Measurements from ENCODE around the gene SERGEF.
A peak's percentile ranks its signal among the peaks of the same experiment; 100 is the strongest.

The SERGEF gene

GRCh38 chr11:17770917-17771316, 241.9 kb downstream of the SERGEF start:
- no peak for DNase-seq (ENCODE audit: low spot score)

GRCh38 chr11:17770048-17770652, 242.7 kb downstream of the SERGEF start:
- no peak for DNase-seq (ENCODE audit: low spot score)

GRCh38 chr11:17769218-17769617, 243.6 kb downstream of the SERGEF start:
- DNase-seq (ENCODE audit: low spot score), result no peak

DNA sequence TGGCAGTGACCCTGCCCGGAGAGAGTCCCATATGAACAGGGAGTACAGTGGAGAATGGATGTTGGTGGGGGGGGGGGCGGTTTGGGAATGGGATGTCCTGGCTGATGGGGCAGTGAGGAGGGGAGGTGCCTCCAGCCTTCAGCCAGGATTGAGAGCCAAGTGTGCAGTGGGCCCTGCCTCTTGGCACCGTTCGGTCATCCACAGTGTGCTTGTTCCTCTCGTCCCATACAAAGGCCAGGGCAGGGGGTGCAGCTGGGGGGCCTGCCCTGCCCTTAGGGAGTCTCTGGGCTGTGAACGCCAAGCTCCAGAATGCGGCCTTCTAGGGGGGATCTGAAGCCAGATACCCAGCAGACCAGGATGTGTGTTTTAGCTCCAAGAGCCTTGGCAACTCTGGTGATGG, 244.3 kb downstream of the SERGEF start:
- DNase-seq (ENCODE audit: low spot score), result no peak

GRCh38 chr11:17767914-17768313, 244.9 kb downstream of the SERGEF start:
- DNase-seq (ENCODE audit: low spot score), result no peak

DNA sequence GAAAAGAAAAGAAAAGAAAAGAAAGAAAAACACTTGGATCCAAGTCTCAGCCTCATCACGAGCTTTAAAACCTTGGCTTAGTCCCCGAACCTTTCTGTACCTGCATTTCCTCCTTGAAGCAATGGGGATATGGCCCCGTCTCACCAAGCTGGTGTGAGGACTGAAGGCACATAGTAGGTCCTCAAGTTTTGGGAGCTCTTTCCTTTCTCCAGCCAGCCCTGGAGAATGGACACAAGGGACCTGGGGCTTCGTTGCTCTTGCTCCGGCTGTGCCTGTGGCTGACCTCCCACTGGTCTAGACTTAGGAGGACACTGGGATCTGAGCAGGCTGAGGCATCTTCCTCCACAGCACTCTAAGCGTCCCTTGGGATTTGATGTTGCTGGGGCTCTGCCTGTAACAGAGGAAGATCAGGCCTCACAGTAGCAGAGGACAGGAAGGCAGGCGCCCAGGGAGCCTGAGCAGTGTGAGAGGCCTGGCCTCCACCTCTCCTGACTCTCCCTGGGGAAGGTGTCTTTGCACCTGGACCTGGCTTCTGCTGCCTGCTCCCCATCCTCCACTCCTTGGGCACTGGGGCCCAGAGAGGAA, 245.5 kb downstream of the SERGEF start:
- DNase-seq (ENCODE audit: low spot score), result no peak

GRCh38 chr11:17766590-17766989, 246.3 kb downstream of the SERGEF start:
- no peak for DNase-seq (ENCODE audit: low spot score)

DNA sequence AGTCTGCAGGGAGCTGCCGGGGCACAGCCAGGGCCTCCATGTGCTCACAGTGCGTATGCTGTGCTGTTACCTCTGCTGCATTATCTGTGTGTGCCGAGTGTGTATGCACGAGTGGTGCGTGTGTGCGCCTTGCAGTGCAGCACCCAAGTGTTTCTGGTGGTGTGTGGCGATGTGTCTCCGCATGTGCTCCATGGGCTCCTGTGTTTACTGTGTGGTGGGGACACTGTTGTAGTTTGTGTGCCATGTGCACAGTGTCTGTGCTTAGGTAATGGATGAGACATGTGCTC, 246.8 kb downstream of the SERGEF start:
- no peak for DNase-seq (ENCODE audit: low spot score)

DNA sequence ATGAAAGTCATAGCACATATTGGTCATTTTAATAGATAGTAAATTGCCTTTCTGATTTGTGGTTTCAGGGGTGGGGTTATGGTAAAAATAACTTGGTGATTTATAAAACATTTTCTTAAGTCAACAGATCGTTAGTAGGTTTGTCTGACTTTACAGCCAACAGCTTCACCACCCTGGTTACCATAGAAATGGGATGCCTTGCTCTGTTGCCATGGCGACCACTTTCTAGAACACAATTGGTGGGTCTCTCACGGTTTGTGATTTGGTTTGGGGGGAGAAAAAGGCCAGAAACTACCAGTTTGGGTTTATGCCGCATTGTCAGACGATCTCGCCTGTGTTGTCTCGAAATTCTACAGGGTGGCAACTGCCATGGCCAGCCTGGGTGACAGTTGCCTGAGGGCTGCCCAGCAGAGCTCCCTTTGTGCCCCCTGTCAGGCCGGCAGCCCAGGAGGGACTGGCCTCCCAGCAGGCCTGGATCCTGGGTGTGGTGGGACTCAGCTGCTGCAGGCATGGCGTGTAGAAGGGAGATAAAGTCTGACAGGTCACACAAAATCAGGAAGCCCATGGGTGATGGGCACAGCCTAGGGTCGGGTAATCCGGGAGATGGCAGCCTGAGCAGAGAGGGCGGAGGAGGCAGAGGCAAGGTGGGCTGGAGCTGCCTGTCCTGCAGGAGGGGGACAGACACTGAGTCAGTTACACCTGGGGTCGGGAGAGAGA, 247.3 kb downstream of the SERGEF start:
- DNase-seq (ENCODE audit: low spot score), result peak; percentile 56

DNA sequence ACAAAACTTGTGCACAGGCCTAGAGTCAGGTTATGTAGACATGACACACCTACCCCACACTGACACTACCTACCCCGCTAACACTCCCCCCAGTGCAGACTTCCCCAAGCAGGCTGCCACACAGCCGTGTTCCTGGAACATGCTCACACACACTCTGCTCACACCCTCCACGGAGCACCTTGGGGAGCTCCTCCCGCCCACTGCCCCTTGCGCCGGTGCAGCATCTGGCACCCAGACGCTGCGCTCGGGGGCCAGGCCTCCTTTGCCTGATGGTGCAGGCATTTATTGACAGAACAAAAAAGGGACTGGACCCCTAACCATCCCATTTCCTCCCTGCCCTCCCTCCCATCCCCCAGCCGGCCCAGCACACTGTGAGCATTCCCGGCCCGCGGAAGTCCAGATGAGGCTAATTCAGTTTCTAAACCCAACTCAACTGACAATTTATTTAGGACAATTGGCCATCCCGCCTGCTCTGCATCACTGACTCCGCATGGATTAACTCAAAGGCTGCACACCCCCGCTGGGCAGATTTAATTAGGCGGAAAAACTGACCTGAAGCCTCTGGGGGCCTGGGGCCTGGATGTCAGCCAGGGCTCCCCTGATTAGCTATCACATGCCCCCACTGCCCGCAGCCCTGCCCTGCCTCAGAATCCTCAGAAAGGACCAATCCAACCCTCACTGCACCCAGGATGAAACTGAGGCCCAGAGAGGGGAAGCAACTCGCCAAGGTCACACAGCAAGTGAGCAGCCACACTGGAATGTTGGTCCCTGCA, 248.2 kb downstream of the SERGEF start:
- DNase-seq (ENCODE audit: low spot score), result no peak

GRCh38 chr11:17763703-17764102, 249.1 kb downstream of the SERGEF start:
- DNase-seq (ENCODE audit: low spot score), result no peak

DNA sequence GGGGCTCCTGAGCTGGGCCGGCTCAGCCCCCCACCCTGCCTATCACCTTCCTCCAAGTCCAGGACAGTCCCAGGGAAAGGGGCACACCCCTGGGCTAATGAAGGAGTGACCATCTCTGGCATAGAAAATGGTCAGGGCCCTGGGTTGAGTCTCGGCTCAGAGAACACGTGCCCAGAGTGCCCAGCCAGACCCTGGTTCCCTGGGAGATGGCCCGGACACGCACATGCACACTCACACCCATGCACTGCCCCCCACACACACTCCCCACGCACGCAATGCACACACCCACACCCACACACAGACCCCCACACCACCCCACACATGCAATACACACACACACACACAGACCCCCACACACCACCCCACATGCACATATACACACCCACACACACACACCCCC, 249.6 kb downstream of the SERGEF start:
- no peak for DNase-seq (ENCODE audit: low spot score)

DNA sequence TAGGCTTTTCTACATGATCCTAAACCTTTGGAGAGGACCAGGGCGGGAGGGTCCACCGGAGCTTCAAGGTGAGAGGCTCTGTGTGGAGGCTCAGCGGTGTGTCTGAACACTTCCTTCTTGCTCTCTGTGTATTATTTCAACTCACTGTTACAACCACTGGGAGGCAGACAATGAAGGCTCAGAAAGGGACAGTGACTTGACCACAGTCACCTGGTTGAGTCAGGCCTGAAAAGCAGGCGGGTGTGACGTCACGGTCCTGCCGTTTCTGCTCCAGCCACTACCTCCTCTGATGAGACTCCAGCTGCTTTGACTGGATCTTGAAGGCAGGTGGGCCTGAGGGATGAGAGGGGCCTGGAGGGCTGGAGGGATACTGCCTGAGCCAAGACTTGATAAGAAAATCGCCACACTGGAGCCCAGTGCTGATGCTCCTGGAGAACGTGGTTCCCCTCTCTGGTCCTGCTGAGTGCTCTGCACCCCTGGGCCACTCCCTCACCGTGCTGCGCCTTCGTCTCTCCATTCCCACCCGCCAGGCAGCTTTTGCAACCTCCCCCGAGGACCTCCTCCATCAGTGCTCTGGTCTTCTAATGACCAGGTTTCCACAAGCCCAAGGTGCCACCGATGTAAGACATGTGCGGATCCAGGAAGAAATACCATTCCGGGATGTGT, 250.4 kb downstream of the SERGEF start:
- no peak for DNase-seq (ENCODE audit: low spot score)

DNA sequence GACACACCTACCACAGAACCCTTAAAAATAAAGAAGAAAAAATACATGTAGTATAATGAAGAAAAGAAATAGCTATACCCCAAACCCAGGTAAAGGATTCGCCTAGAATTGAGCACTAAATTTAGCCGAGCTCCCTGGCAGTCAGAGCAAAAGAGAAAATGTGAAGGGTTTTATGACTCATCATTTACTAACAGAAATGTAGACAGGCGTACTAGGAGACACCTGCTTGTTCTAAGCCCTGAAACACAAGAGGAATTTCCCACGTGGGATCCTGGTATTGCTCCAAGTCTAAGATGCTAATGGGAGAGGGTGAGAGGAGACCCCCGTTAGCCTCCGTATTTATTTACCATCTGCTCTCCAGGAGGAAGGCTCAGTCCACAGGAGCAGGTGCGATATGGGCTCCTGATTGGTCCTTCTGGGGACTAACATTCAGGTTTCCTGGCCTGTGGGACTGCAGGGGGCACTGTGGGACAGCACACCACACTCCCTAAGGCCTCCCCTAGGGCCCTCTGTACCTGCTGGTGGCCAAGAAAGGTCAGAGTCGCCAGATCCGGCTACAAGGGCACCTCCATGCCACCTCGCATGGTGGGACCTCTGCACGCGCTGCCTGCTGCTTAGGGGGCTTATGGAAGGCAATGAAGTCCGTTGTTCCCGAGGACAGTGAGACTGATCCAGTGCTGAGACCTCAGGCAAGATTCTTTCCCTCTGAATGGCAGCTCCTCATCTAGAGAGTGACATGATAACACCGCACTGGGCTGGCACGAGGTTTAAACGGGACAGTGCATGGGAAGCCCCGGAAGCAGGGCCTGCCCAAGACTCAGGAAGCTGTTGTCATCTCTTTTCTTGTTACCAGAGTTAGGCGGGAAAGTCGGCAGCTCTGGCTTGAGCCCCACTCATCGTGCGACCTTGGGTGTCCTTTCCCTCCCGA, 252.5 kb downstream of the SERGEF start:
- no peak for DNase-seq (ENCODE audit: low spot score)

GRCh38 chr11:17755891-17756290, 257.0 kb downstream of the SERGEF start:
- no peak for DNase-seq (ENCODE audit: low spot score)

- no peak for DNase-seq (ENCODE audit: low spot score)
These were observed 259.2 kb downstream of the SERGEF start for GRCh38 chr11:17753641-17754040.

GRCh38 chr11:17753153-17753552, 259.7 kb downstream of the SERGEF start:
- DNase-seq (ENCODE audit: low spot score), result no peak

DNA sequence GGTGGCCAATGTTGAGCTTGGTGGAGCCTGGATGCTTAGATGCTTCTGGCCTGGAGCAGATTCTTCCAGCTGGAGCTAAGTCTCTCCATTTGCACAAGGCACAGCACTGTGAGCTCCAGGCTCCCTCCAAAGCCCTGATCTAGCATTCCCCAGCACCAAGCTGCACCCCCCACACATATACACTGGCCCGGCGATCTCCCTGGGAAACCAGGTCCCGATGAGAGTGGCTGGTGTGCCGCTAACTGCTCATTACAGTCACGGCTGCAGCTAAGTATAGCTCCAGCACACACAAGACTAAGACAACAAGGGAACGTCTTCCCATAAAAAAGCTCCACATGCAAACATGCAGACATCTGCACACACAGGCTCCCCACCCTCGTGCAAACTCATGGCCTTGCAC, 260.7 kb downstream of the SERGEF start:
- no peak for DNase-seq (ENCODE audit: low spot score)

DNA sequence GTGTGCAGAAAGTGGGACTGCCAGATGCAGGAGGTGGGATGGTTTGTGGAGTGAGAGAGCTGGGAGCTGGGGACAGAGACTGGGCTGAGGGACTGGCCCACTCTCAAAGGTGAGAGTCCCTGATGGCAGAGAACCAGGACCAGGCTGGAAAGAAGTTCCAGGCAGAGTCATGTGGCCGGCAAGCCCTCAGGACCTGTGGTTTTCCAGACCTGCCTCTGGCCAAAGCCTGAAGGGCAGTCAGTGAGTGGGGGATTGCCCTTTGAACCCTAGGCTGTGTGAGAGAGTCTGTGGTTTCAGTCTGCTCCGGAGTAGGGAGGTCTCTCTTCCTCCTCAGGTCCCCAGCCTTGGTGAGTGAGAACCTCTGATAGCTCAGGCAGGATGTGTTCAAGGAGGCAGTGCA, 261.3 kb downstream of the SERGEF start:
- no peak for DNase-seq (ENCODE audit: low spot score)

- no peak for DNase-seq (ENCODE audit: low spot score)
These were observed 262.1 kb downstream of the SERGEF start for GRCh38 chr11:17750801-17751165.

GRCh38 chr11:17750013-17750800, 262.6 kb downstream of the SERGEF start:
- DNase-seq (ENCODE audit: low spot score), result no peak
